ENCODE measurements around the gene PLCL1.

Gene PLCL1

DNA sequence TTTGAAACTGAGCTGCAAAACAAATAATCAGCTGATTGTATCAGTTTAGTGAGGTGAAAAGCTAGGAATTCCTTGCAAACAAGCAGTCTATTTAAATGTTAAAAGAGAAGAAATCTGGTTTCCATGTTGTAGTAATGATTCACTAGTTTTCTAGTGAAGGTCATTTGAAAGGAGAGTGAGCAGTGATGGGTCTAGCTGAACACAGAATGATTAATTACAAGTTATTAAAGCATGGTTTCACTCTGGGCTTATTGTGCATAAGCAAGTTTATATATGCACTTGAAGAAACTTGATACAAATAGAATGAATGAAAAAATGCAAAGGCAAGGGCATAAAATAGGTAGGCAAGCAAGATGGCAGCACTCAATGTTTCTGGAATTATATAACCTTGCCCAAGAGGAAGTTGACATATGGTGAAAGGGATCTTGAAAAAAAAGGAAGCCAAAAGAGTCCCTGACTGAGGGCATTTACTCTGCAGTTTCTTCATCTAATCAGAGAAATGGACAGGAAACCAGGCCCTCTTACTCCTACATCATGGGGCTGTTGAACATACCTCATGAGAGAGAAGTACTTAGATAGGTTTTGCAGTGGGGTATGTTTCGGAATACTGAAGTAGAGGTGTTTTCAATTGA is 53.2 kb downstream of the PLCL1 start:
- no peak for DNase-seq (ENCODE audit: low read depth in 2 of 2)

DNA sequence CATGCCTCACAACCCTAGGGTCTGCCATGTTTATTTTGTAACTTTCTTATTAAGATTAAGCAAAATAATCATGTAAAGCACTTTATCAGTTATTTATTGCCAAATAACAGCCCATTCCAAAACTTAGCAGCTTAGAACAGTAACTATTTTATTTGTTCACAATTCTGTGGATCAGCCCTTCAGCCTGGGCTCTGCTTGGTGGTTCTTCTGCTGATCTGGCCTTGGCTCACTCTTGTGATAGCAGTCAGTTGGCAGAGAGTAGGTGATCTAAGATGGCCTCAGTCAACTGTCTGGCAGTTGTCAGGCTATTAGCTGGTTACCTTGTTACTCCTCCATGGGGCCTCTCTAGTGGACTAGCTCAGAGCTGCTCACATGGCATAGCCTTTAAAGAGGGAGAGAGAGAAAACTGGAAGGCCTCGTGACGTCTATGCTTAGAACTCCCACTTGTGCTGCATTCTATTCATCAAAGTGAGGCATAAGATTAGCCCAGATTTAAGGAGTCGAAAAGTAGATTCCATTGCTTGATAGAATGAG is 54.3 kb downstream of the PLCL1 start:
- no peak for DNase-seq (ENCODE audit: low read depth in 2 of 2)

DNA sequence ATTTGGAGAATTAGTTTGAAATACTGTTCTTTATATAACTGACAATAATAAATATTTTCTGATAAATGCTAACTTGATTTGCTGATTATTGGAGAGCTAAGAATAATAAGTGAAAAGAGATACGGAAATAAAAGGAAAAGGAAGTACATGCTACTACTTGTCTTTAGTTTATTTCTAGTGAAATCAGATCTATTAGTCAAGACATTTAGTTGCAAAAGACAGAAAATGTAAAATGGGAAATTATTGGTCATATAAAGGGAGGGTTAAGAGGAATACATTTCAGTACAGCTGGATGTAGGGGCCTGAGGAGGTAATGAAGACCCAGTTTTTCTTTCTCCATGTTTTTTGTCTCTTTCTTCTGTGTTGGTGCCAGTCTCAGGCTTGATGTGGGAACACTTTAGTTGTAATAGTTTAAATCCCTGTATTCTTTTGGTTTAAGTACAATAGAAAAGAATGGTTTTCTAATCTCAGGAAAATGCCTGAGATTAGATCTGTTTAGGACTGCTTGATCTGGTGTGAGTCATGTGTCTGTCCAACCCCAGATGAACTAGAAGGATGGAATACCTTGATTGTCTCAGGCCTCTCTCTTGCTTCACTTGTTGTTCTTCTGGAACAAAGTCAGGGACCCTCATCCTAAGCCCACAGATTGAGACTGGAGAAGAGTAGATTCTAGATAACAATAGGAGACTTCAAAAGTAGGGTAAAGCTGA is 58.0 kb downstream of the PLCL1 start:
- DNase-seq (ENCODE audit: low read depth in 2 of 2), result no peak

GRCh38 chr2:197863744-197864143 is 59.4 kb downstream of the PLCL1 start:
- DNase-seq (ENCODE audit: low read depth in 2 of 2), result no peak

DNA sequence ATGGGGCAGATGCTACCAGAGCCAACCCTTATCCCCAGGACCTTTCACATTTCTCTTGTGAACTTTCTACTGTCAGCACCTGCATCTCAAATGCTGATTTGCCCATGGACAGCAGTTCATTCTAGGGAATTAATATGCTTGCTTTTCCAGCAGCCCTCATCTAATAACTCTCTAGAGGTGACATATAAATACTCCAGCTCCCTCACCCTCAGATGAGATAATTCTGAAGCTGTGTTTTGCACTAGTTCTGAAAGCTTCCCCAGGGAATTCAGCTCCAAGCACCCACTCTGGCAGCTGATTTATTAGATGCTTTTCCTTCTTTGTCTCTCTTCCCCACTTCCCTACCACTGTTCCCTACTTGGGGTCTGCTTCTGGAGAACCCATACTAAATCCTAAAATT is 62.1 kb downstream of the PLCL1 start:
- DNase-seq (ENCODE audit: low read depth in 2 of 2), result no peak

- no peak for DNase-seq (ENCODE audit: low read depth in 2 of 2)
These were observed 62.6 kb downstream of the PLCL1 start for GRCh38 chr2:197867033-197867432.

DNA sequence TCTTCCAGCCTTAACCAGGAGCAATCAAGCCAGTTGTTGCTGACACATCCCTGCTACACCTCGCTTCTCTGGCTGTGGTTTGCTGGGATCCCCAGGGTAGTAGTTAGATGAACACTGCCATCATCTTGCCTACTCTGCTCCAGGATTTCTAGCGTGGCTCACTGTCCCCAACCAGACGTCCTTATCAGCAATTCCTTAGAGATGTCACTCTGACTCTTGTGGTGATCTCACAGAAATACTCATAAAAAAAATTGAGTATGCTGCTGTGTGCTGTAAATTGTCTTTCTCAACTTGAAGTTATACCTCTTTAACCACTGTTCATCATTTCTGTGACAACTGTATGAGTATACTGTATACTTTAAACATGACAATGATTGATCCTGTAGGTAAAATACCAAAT is 63.2 kb downstream of the PLCL1 start:
- DNase-seq (ENCODE audit: low read depth in 2 of 2), result no peak

GRCh38 chr2:197868206-197868605 is 63.8 kb downstream of the PLCL1 start:
- DNase-seq (ENCODE audit: low read depth in 2 of 2), result no peak

DNA sequence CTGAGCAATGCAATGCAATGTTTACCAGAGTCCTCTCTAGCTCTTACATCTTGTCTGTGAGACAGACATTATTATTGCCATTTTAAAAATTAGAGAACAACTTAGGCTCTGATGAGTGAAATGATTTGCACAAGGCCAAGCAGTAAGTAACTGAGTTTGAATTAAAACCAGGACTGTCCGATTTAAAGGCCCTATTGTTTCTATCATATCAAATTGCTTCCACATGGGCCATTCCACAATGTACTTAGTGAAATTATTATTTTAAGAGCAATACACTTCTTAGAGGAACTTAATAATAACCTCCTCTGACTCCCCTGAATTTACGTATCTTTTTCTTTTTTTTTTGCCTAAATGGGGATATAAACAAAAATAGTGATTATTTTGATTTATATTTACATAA is 64.6 kb downstream of the PLCL1 start:
- no peak for DNase-seq (ENCODE audit: low read depth in 2 of 2)

DNA sequence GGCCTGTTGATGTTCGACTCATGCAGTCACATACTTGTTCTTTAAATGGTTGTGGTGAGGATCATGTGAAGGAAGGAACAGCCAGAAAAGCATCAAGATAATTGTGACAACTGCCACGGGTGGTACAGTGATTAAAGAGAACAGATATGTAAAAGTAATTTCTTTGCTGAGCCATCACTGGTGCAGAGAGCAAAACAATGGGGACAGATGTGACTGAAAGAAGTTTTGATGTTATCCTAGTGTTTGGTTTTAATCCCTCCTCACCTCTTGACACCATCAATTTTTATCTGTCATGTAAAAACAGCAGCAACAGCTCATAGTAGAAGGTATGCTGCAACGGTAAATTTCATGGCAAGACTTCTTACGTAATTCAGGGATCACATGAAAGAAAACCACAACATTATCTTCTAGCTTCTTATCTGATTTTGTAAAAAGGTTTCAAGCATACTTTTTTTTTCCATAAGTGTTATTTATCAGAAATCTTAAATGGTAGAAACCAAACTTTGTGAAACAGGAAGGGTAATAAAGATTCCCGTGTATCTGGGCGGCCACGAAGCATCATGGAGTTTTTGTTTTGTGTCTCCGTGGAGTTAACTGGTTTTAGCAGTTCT is 65.2 kb downstream of the PLCL1 start:
- no peak for DNase-seq (ENCODE audit: low read depth in 2 of 2)

DNA sequence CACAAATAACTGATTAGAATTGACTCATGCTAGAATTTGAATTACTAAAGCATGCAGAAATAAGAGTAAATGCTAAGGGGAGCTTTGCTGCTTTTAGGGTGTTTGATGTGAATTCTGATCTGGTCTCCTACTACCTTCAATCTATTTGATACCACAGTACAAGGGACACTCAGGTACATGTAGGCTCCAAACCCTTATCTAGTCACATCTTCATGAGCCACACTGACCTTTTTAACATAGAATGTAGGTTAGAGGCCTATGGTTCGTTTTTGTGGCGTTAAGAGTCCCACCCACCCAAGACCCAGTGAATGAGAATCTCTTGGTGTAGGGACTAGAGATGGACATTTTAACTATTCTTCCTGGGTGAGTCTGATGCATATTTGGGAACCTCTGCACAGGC is 65.7 kb downstream of the PLCL1 start:
- DNase-seq (ENCODE audit: low read depth in 2 of 2), result no peak

DNA sequence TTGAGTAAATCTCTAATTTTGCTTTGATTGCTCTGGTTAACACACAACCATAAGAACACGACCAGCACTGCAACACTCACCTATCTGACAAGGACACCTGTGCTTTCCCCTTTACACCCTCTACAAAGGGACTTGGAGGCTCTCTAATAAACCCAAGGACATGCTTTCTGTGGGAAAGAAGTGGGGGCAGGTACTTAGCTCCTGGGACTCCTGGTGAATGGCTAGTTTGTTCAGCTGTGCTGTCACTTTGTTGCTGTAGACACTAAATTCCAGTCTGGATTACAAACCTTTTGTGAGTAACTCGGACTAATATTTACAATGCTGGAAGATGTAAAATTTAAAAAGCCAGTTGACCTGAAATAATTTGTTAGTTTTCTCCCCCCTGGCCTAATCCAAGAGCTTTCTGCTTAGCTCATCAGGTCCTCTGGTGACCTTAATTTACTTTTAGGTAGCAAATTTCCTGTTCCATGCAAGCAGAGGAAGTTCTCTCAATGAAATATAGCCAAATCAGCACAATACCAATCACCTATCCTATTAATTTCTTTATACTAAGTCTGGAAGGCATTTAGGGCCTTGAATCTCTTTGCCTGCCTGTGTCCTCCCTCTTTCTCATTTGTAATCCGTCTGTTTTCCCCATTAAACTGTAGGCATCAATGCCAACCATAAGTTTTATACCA is 67.5 kb downstream of the PLCL1 start:
- DNase-seq (ENCODE audit: low read depth in 2 of 2), result no peak

DNA sequence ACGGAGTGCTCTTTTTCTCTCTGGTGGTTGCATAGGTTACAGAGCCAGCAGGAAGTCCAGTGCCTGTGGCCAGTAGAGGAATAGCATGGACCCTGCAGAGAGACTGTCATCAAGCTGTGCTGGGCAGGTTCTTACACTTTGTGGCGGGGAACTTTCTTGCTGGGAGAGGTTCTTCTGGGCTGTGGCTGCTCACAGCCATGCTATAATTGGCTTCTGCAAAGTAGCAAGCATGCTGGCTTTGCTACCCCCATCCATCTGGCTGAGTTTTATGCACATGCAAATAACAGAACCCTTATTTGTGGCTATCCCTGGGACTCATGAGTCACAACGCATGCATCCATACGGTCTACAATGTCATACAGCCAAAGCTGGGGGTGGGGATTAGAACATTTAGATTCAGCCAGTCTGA is 68.9 kb downstream of the PLCL1 start:
- no peak for DNase-seq (ENCODE audit: low read depth in 2 of 2)

DNA sequence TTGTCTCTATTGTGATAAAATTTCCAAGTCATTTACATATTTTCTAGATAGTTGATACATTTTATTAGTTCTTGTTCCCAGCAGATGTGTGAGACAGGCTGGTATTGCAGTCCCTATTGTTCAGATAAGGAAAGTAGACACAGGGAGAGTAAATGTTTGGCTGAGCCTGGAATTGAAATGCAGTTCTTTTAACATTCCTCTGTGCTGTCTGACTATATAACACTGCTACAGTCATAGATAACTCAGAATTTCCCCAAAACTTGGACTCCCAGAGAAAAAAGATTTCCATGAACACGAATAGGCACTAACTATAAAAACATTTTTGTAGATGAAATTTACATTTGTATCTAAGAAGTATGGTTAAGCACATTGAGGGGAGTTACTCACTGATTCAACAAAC is 71.4 kb downstream of the PLCL1 start:
- no peak for DNase-seq (ENCODE audit: low read depth in 2 of 2)

GRCh38 chr2:197876524-197876923 is 72.1 kb downstream of the PLCL1 start:
- DNase-seq (ENCODE audit: low read depth in 2 of 2), result no peak

- DNase-seq (ENCODE audit: low read depth in 2 of 2), result no peak
These were observed 72.6 kb downstream of the PLCL1 start for GRCh38 chr2:197877038-197877437.

GRCh38 chr2:197878792-197879191 is 74.4 kb downstream of the PLCL1 start:
- no peak for DNase-seq (ENCODE audit: low read depth in 2 of 2)

DNA sequence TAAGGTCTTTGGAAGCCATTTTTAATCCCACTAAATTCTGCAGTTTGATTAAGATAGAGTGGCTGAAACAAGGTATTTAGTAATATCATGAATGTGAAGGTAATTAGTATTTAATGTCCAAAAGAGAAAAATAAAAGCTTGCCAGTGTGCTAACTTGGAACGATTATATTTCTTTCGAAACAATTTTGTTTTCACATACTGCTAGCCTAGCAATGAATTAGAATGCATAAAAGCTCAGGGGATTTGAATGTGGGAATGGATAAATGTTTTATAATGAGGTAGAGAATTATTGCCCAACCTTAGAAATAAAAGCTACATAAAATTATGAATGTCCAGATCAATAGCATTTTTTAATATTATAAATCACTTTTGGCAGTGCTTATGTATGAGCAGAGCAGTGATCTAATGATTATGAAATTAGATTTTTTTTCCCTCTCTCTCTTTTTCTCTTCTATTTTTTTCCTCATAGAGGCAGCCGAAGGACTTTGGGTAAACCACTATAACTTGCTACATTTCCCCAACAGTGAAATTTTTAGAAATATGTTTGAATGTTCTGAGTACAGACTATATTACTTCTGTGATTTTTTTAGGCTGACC is 75.5 kb downstream of the PLCL1 start:
- DNase-seq (ENCODE audit: low read depth in 2 of 2), result no peak

GRCh38 chr2:197883354-197884032 is 79.1 kb downstream of the PLCL1 start:
- no peak for DNase-seq (ENCODE audit: low read depth in 2 of 2)

- no peak for DNase-seq (ENCODE audit: low read depth in 2 of 2)
These were observed 79.9 kb downstream of the PLCL1 start for GRCh38 chr2:197884252-197884651.

DNA sequence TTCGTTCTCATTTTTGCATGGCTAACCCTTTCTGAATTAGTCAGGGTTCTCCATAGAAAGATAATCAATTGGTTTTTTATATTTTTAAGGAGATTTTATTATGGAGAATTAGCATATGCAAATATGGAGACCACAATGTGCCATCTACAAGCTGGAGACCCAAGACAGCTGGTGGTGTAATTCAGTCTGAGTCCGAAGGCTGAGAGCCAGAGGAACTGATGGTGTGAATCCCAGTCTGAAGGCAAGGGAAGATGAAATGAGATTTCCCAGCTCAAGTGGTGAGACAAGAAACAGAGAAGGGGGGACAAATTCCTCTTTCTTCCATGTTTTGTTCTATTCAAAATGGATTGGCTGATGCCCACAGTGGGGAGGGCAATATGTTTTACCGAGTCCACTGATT is 80.7 kb downstream of the PLCL1 start:
- no peak for DNase-seq (ENCODE audit: low read depth in 2 of 2)

DNA sequence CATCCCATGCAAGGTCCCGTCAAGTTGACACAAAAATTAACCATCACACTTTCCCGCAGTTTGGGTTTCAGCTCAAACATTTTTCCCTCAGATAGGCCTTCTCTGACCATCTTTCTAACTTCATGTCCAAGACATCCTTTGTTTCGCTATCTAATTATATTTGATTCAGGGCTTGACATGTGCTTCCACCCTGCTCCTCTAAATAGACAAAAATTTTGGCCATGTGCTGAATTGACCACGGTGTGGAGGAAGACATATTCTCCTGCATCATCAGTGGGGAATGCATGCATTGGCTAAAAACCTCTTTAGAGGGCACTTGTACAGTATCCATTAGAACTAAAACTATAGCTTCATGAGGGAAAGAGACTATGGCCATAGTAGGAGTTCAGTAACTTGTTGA is 81.2 kb downstream of the PLCL1 start:
- DNase-seq (ENCODE audit: low read depth in 2 of 2), result no peak
